Lung (tissue), 12 donors: ENCODE measurements around the gene TGFBR3. TPM values are rescaled to one million over a fixed set of nuclear protein-coding genes. Genes with fewer than 3 reads are reported as not detected.

Source experiments
- ATAC-seq: fragments of 200-7000 bp; cut with Tn5 transposase; one replicate; pipeline ENCODE4 v1.9.1; 2020; ENCODE audit warnings: moderate number of reproducible peaks; ENCODE audit not compliant: insufficient read depth, low FRiP score
- DNase-seq, 3 donors: peaks; one replicate each; pipeline ENCODE4 v3.0.0-alpha.2; 2013 to 2017
- H3K27ac ChIP-seq, 2 donors: one replicate each; pipeline ENCODE4 v1.5.1; 2013; ENCODE audit warnings: mild to moderate bottlenecking in 2 of 2, moderate library complexity in 2 of 2, control low read depth in 1 of 2, inconsistent platforms in 1 of 2, low read depth in 1 of 2, low read length in 1 of 2
- H3K27me3 ChIP-seq, 3 donors: one replicate each; pipeline ENCODE4 v1.5.1; 2013; ENCODE audit warnings: low read length in 2 of 3; ENCODE audit not compliant: control insufficient read depth in 3 of 3, insufficient read depth in 3 of 3
- H3K36me3 ChIP-seq, 4 donors: one replicate each; pipeline ENCODE4 v1.5.1; 2013; ENCODE audit warnings: low read length in 4 of 4, mild to moderate bottlenecking in 1 of 4, moderate library complexity in 1 of 4; ENCODE audit not compliant: control insufficient read depth in 4 of 4, insufficient read depth in 4 of 4
- H3K4me1 ChIP-seq, 5 donors: one replicate each; pipeline ENCODE4 v1.5.1; 2013; ENCODE audit warnings: low read length in 5 of 5, mild to moderate bottlenecking in 2 of 5, moderate library complexity in 1 of 5; ENCODE audit not compliant: control insufficient read depth in 5 of 5, insufficient read depth in 5 of 5
- H3K4me3 ChIP-seq: one replicate; pipeline ENCODE4 v1.5.1; 2013; ENCODE audit warnings: mild to moderate bottlenecking, control low read depth, moderate library complexity
- H3K9ac ChIP-seq, 2 donors: one replicate each; pipeline ENCODE4 v1.5.1; 2013; ENCODE audit warnings: low read length in 2 of 2, control low read depth in 1 of 2; ENCODE audit not compliant: insufficient read depth in 1 of 2
- H3K9me3 ChIP-seq, 4 donors: one replicate each; pipeline ENCODE4 v1.5.1; 2013; ENCODE audit warnings: low read length in 3 of 4, mild to moderate bottlenecking in 1 of 4, moderate library complexity in 1 of 4; ENCODE audit not compliant: control insufficient read depth in 4 of 4, insufficient read depth in 3 of 4
- CTCF ChIP-seq: IDR thresholded peaks from 2 replicates; pipeline ENCODE4 v1.5.1; 2012; ENCODE audit warnings: mild to moderate bottlenecking; ENCODE audit errors: control extremely low read depth, extremely low read depth
- WGBS, 2 donors: extraction: QIAGEN DNeasy Blood & Tissue Kit; methylation state at CpG; one replicate each; pipeline ENCODE4 v1.1.7; 2013; 5-methylcytosine and 5-hydroxymethylcytosine counted together
- polyA plus RNA-seq, 2 donors: library from polyadenylated mRNA; stranded (reverse); fragments of 200-250 nt; gene quantifications; one replicate each; pipeline ENCODE4 v1.2.1, GENCODE V29; 2013
- total RNA-seq, 2 donors: library from RNA; depleted of rRNA in 1 of 2; stranded (reverse); fragments of >200 nt in 1 of 2; gene quantifications; one replicate each; pipeline ENCODE4 v1.2.1, GENCODE V29; 2014 to 2021
- donor health status: control.
- donor health status: control.
- donor health status: Bipolar disorder and iron deficiency.
- donor health status: healthy.
- donor health status: DM: yes; HTN: yes; CAD: no.

Gene TGFBR3
- total and polyA plus RNA-seq, 4 donors = 13.1 to 99.6 (median 26.5) TPM

- no peaks in the 10 kb centered on the region for H3K27me3 ChIP-seq
- peaks cover 10 to 34% (median 23%) of the 10 kb centered on the region in 5 donors for H3K4me1 ChIP-seq
- H3K36me3 ChIP-seq = peaks cover 0 to 21% (median 9%) of the 10 kb centered on the region in 4 donors
- peaks cover 0 to 2% (median 0%) of the 10 kb centered on the region in 4 donors for H3K9me3 ChIP-seq
- ATAC-seq = no peak
- no peak for DNase-seq
- WGBS, 2 donors = 58 to 74% methylated on average over 8 of the region's 8 CpGs
- no peak overlapping the region for H3K9ac ChIP-seq
- no peak for TF ChIP-seq CTCF
- H3K27ac ChIP-seq = no peak overlapping the region
- no peak overlapping the region for H3K4me3 ChIP-seq
Observed at GRCh38 chr1:91734761-91735160, 151.2 kb downstream of the TGFBR3 start.

- H3K27me3 ChIP-seq = no peaks in the 10 kb centered on the region
- peaks cover 10 to 38% (median 23%) of the 10 kb centered on the region in 5 donors for H3K4me1 ChIP-seq
- no peak overlapping the region for H3K9ac ChIP-seq
- H3K36me3 ChIP-seq = peaks cover 0 to 21% (median 12%) of the 10 kb centered on the region in 4 donors
- no peak overlapping the region for H3K27ac ChIP-seq
- TF ChIP-seq CTCF = no peak
- no peak for DNase-seq
- no peak overlapping the region for H3K4me3 ChIP-seq
- ATAC-seq = no peak
- WGBS, 2 donors = 74 to 75% methylated on average over 8 of the region's 8 CpGs
- H3K9me3 ChIP-seq = peaks cover 0 to 2% (median 0%) of the 10 kb centered on the region in 4 donors
Observed at GRCh38 chr1:91733108-91733710, 152.7 kb downstream of the TGFBR3 start.

- Histone ChIP-seq H3K27me3 (no peaks in the 10 kb centered on the region), H3K4me3 (no peak overlapping the region), H3K36me3 (peaks cover 0 to 21% (median 12%) of the 10 kb centered on the region in 4 donors), H3K9ac (no peak overlapping the region), H3K27ac (peak overlapping the region in 1 of 2 donors; percentile 34), H3K4me1 (peaks cover 15 to 42% (median 24%) of the 10 kb centered on the region in 5 donors), H3K9me3 (peaks cover 0 to 2% (median 0%) of the 10 kb centered on the region in 4 donors)
- peak; percentile 20 to 52 (median 28) for DNase-seq
- no peak for TF ChIP-seq CTCF
- ATAC-seq = no peak
- WGBS, 2 donors = 67 to 80% methylated on average over 15 of the region's 15 CpGs
Observed at GRCh38 chr1:91732291-91733107, 153.5 kb downstream of the TGFBR3 start.
